ENCODE data around the gene CNDP2.

GRCh38 chr18:74499633-74500032, 3.5 kb downstream of the CNDP2 start:
- TF ChIP-seq CTCF (IDR thresholded peaks at IDR 0.05) (no peak), POLR2A (IDR thresholded peaks at IDR 0.05) (no peak)
